Putamen (tissue), 1 donor: ENCODE measurements around the gene EPO.
"Not testable (repeated sequence)": the region's sequence is repeated elsewhere in the genome, so short reads cannot be mapped to it uniquely, and the experiment has no call there.

ENCODE experiments used
- DNase-seq: peaks from one replicate; pipeline ENCODE4 v3.0.0-alpha.2; 2016; ENCODE audit warnings: low spot score

The EPO gene

GRCh38 chr7:100705320-100705752, 14.9 kb upstream of the EPO start:
- peak; percentile 56 for DNase-seq

- peak; percentile 95 for DNase-seq
Observed at GRCh38 chr7:100705753-100706671, 14.3 kb upstream of the EPO start, which contains the start of gene POP7. POP7 (plus strand) TSS chr7:100706121; CDS start chr7:100706831, 710 bp downstream.

- no peak for DNase-seq
Observed at GRCh38 chr7:100706672-100707311, 13.5 kb upstream of the EPO start.

GRCh38 chr7:100708395-100708794, 11.9 kb upstream of the EPO start:
- DNase-seq = no peak

- no peak for DNase-seq
Observed at GRCh38 chr7:100710452-100710851, 9.8 kb upstream of the EPO start.

- no peak for DNase-seq
Observed at GRCh38 chr7:100711369-100711768, 8.9 kb upstream of the EPO start.

GRCh38 chr7:100714725-100715124, 5.5 kb upstream of the EPO start:
- no peak for DNase-seq

GRCh38 chr7:100717073-100717472, 3.2 kb upstream of the EPO start:
- not testable (repeated sequence) for DNase-seq

- no peak for DNase-seq
Observed at GRCh38 chr7:100719523-100720278, 567 bp upstream of the EPO start.

- DNase-seq = no peak
Observed at GRCh38 chr7:100720671-100721504, 620 bp downstream of the EPO start.

GRCh38 chr7:100721505-100721812, 1.2 kb downstream of the EPO start:
- no peak for DNase-seq

- no peak for DNase-seq
Observed at GRCh38 chr7:100722480-100723212, 2.4 kb downstream of the EPO start.

- DNase-seq = no peak
Observed at GRCh38 chr7:100723732-100724275, 3.5 kb downstream of the EPO start.

- DNase-seq = not testable (repeated sequence)
Observed at GRCh38 chr7:100724364-100724763, 4.1 kb downstream of the EPO start.

- DNase-seq = no peak
Observed at GRCh38 chr7:100726996-100727761, 6.9 kb downstream of the EPO start.

GRCh38 chr7:100728196-100728595, 7.9 kb downstream of the EPO start:
- DNase-seq = no peak

- no peak for DNase-seq
Observed at GRCh38 chr7:100730136-100730800, 10.0 kb downstream of the EPO start.

GRCh38 chr7:100731937-100732636, 11.8 kb downstream of the EPO start:
- DNase-seq = no peak

GRCh38 chr7:100735730-100736129, 15.5 kb downstream of the EPO start:
- no peak for DNase-seq
